Adipocyte (in vitro differentiated cells): Measurements from ENCODE around the gene FUZ.
A peak's percentile ranks its signal among the peaks of the same experiment; 100 is the strongest.

Experiments
- DNase-seq: peaks from one replicate; pipeline ENCODE4 v3.0.0-alpha.2; 2015; ENCODE audit warnings: low read depth
- H3K27me3 ChIP-seq: replicated peaks from 2 replicates; pipeline ENCODE4 v1.7.0; 2013; ENCODE audit warnings: mild to moderate bottlenecking, low read length, moderate library complexity; ENCODE audit not compliant: control insufficient read depth, insufficient read depth
- H3K36me3 ChIP-seq: 2 replicates; pipeline ENCODE4 v1.7.0; 2013; ENCODE audit warnings: low read length, mild to moderate bottlenecking, moderate library complexity; ENCODE audit not compliant: control insufficient read depth, insufficient read depth, severe bottlenecking
- H3K4me1 ChIP-seq: 2 replicates; pipeline ENCODE4 v1.7.0; 2013; ENCODE audit warnings: mild to moderate bottlenecking, low read length, moderate library complexity; ENCODE audit not compliant: control insufficient read depth, insufficient read depth
- H3K4me3 ChIP-seq: 2 replicates; pipeline ENCODE4 v1.7.0; 2013; ENCODE audit warnings: mild to moderate bottlenecking, low read length, moderate library complexity
- H3K9ac ChIP-seq: 2 replicates; pipeline ENCODE4 v1.7.0; 2013; ENCODE audit warnings: mild to moderate bottlenecking, low read length, moderate library complexity
- H3K9me3 ChIP-seq: 2 replicates; pipeline ENCODE4 v1.7.0; 2013; ENCODE audit warnings: mild to moderate bottlenecking, low read length, moderate library complexity; ENCODE audit not compliant: control insufficient read depth

The FUZ gene

GRCh38 chr19:49809941-49810389 is 3.1 kb downstream of the FUZ start:
- DNase-seq: no peak
- peaks cover 21% of the 10 kb centered on the region for H3K36me3 ChIP-seq
- H3K27me3 ChIP-seq: no peaks in the 10 kb centered on the region
- no peaks in the 10 kb centered on the region for H3K9me3 ChIP-seq
- peak overlapping the region; percentile 77 for H3K9ac ChIP-seq
- peak overlapping the region; percentile 80 for H3K4me3 ChIP-seq
- peaks cover 19% of the 10 kb centered on the region for H3K4me1 ChIP-seq

- H3K4me3 ChIP-seq: peak overlapping the region; percentile 80
Observed at GRCh38 chr19:49809160-49809940, 3.7 kb downstream of the FUZ start.

GRCh38 chr19:49808711-49809159 is 4.4 kb downstream of the FUZ start:
- Histone ChIP-seq H3K27me3 (no peaks in the 10 kb centered on the region), H3K4me3 (peak overlapping the region; percentile 80)

More at GRCh38 chr19:49809160-49809940, 3.7 kb downstream of the FUZ start:
- Histone ChIP-seq H3K36me3 (peaks cover 27% of the 10 kb centered on the region), H3K9me3 (no peaks in the 10 kb centered on the region), H3K4me1 (peaks cover 18% of the 10 kb centered on the region), H3K9ac (peak overlapping the region; percentile 77), H3K27me3 (no peaks in the 10 kb centered on the region)
- DNase-seq: peak; percentile 53

GRCh38 chr19:49807904-49808675 is 5.0 kb downstream of the FUZ start:
- no peaks in the 10 kb centered on the region for H3K9me3 ChIP-seq
- H3K27me3 ChIP-seq: no peaks in the 10 kb centered on the region
- H3K4me1 ChIP-seq: peaks cover 12% of the 10 kb centered on the region
- no peak for DNase-seq
- H3K36me3 ChIP-seq: peaks cover 38% of the 10 kb centered on the region
- peak overlapping the region; percentile 29 for H3K9ac ChIP-seq
- no peak overlapping the region for H3K4me3 ChIP-seq

More at GRCh38 chr19:49808711-49809159, 4.4 kb downstream of the FUZ start:
- no peaks in the 10 kb centered on the region for H3K9me3 ChIP-seq
- peak overlapping the region; percentile 77 for H3K9ac ChIP-seq
- peaks cover 12% of the 10 kb centered on the region for H3K4me1 ChIP-seq
- peaks cover 32% of the 10 kb centered on the region for H3K36me3 ChIP-seq
- DNase-seq: peak; percentile 96

- DNase-seq: no peak
- Histone ChIP-seq H3K4me3 (no peak overlapping the region), H3K9ac (no peak overlapping the region), H3K27me3 (no peaks in the 10 kb centered on the region), H3K4me1 (peaks cover 11% of the 10 kb centered on the region), H3K36me3 (peaks cover 43% of the 10 kb centered on the region), H3K9me3 (no peaks in the 10 kb centered on the region)
Observed at GRCh38 chr19:49807058-49807903, 5.8 kb downstream of the FUZ start.

- Histone ChIP-seq H3K9me3 (no peaks in the 10 kb centered on the region), H3K36me3 (peaks cover 46% of the 10 kb centered on the region), H3K4me1 (peaks cover 18% of the 10 kb centered on the region), H3K4me3 (no peak overlapping the region), H3K27me3 (no peaks in the 10 kb centered on the region), H3K9ac (no peak overlapping the region)
- DNase-seq: no peak
Observed at GRCh38 chr19:49806620-49806959, 6.5 kb downstream of the FUZ start.

- Histone ChIP-seq H3K4me3 (no peak overlapping the region), H3K27me3 (no peaks in the 10 kb centered on the region), H3K9me3 (no peaks in the 10 kb centered on the region), H3K9ac (no peak overlapping the region), H3K36me3 (peaks cover 48% of the 10 kb centered on the region), H3K4me1 (peaks cover 20% of the 10 kb centered on the region)
- DNase-seq: no peak
Observed at GRCh38 chr19:49805822-49806619, 7.1 kb downstream of the FUZ start.

GRCh38 chr19:49803529-49803856 is 9.6 kb downstream of the FUZ start:
- Histone ChIP-seq H3K4me3 (no peak overlapping the region), H3K27me3 (no peaks in the 10 kb centered on the region), H3K4me1 (peaks cover 20% of the 10 kb centered on the region), H3K36me3 (peaks cover 74% of the 10 kb centered on the region), H3K9me3 (no peaks in the 10 kb centered on the region), H3K9ac (no peak overlapping the region)
- no peak for DNase-seq

GRCh38 chr19:49802836-49803528 is 10.1 kb downstream of the FUZ start:
- Histone ChIP-seq H3K9me3 (no peaks in the 10 kb centered on the region), H3K36me3 (peaks cover 77% of the 10 kb centered on the region), H3K9ac (no peak overlapping the region), H3K4me1 (peaks cover 15% of the 10 kb centered on the region), H3K4me3 (no peak overlapping the region), H3K27me3 (no peaks in the 10 kb centered on the region)
- DNase-seq: no peak
